ENCODE results near the gene GTF2F1. TPM values are rescaled to one million over a fixed set of nuclear protein-coding genes. Genes with fewer than 3 reads are reported as not detected.

The GTF2F1 gene
- total RNA-seq, 2 experiments from 2014 or later: 50.4 to 59.6 TPM

DNA sequence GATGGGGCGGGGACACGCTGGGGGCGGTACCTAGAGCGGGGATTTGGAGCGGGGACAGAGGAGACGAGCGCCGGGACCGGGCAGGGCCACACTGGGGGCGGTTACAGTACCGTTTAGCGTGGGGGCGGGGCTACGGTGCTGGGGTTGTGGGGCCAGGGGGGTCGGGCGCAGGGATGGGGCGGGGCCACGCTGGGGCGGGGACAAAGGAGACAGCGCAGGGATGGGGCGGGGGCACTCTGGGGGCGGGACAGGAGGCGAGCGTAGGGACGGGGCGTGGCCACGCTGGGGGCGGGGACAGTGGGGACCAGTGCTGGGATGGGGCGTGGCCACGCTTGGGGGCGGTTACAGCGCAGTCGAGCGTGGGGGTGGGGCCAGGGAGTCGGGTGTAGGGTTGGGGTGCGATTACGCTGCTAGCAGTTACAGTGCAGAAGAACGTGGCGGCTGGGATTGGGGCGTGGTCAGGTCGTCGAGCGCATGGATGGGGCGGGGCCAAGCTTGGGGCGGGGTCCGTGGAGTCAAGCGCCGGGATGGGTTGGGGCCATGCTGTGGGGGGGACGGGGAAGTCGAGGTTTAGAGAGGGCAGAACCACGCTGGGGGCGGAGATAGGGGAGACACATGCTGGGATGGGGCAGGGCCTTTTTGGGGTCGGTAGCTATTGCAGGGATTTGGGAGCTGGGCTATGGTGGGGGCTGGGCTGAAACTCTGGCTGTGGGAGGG lies 19.7 kb downstream of the GTF2F1 start:
- H3K4me3 Mint-ChIP-seq: peak overlapping the region; percentile 83
- H3K9me3 Mint-ChIP-seq: no peaks in the 10 kb centered on the region
- CTCF ChIA-PET: interaction anchor here (0.6 to 1.5 kb wide), 3 partner anchors 10 to 1058 kb away, joined by 3 to 9 read pairs (median 5); no protein-coding TSS in a partner anchor
- H3K27ac Mint-ChIP-seq: peak overlapping the region; percentile 92
- peaks cover 10% of the 10 kb centered on the region for H3K4me1 Mint-ChIP-seq (ENCODE audit: low read depth)
- DNase-seq (peak; percentile 100), ATAC-seq (peak; percentile 83)
- POLR2A ChIA-PET: interaction anchor here (1.3 to 3.8 kb wide), 3 partner anchors 11 to 16 kb away, joined by 4 to 20 read pairs (median 5); partner anchors contain the start of gene CLPP
- H3K27me3 Mint-ChIP-seq: no peaks in the 10 kb centered on the region
- no peak for TF ChIP-seq CTCF (IDR thresholded peaks at IDR 0.05)
- H3K36me3 Mint-ChIP-seq (ENCODE audit: low read depth): peaks cover 3% of the 10 kb centered on the region
- intact Hi-C loops (cut with micrococcal nuclease): no loop called here

GRCh38 chr19:6372594-6373095 lies 20.3 kb downstream of the GTF2F1 start, which contains the start of gene ALKBH7:
Gene ALKBH7 (plus strand): TSS chr19:6372794. CDS start chr19:6372821, 27 bp downstream.
- CTCF ChIA-PET: interaction anchor here (1.2 to 1.5 kb wide), 2 partner anchors 10 to 39 kb away, joined by 5 to 9 read pairs; no protein-coding TSS in a partner anchor
- intact Hi-C loops (cut with micrococcal nuclease): no loop called here
- Mint-ChIP-seq H3K9me3 (no peaks in the 10 kb centered on the region), H3K27me3 (no peaks in the 10 kb centered on the region), H3K36me3 (ENCODE audit: low read depth) (peaks cover 7% of the 10 kb centered on the region), H3K27ac (peak within 1 kb of the TSS; percentile 92), H3K4me3 (peak within 1 kb of the TSS; percentile 83), H3K4me1 (ENCODE audit: low read depth) (peaks cover 10% of the 10 kb centered on the region)
- peak; percentile 78 for ATAC-seq
- peak; percentile 99 for DNase-seq
- TF ChIP-seq CTCF (IDR thresholded peaks at IDR 0.05): no peak
- POLR2A ChIA-PET: interaction anchor here (0.9 to 3.8 kb wide), 4 partner anchors 10 to 15 kb away, joined by 4 to 20 read pairs (median 4); partner anchors contain the start of gene CLPP

- Mint-ChIP-seq H3K27ac (no peak overlapping the region), H3K9me3 (no peaks in the 10 kb centered on the region), H3K4me3 (no peak overlapping the region), H3K4me1 (ENCODE audit: low read depth) (peaks cover 15% of the 10 kb centered on the region), H3K27me3 (no peaks in the 10 kb centered on the region), H3K36me3 (ENCODE audit: low read depth) (peaks cover 43% of the 10 kb centered on the region)
- TF ChIP-seq CTCF (IDR thresholded peaks at IDR 0.05): no peak
- CTCF ChIA-PET: interaction anchor here (0.6 to 2.4 kb wide), 2 partner anchors 8 to 24 kb away, joined by 3 to 9 read pairs; partner anchors contain the start of gene ALKBH7
- intact Hi-C loops (cut with micrococcal nuclease): no loop called here
- POLR2A ChIA-PET: interaction anchor here (3.4 kb wide), 1 partner anchor 8 kb away, joined by 20 read pairs; the partner anchor contains the start of gene ALKBH7
- DNase-seq (no peak), ATAC-seq (no peak)
Measured at GRCh38 chr19:6364353-6364752, 28.6 kb downstream of the GTF2F1 start.

- Mint-ChIP-seq H3K4me3 (peak overlapping the region; percentile 92), H3K36me3 (ENCODE audit: low read depth) (peaks cover 34% of the 10 kb centered on the region), H3K27ac (peak overlapping the region; percentile 97), H3K27me3 (no peaks in the 10 kb centered on the region), H3K9me3 (no peaks in the 10 kb centered on the region), H3K4me1 (ENCODE audit: low read depth) (peaks cover 14% of the 10 kb centered on the region)
- ATAC-seq (peak; percentile 31), DNase-seq (peak; percentile 64)
- ChIA-PET CTCF (interaction anchor here (0.6 to 2.4 kb wide), 2 partner anchors 10 to 68 kb away, joined by 3 to 9 read pairs; partner anchors contain the start of gene ALKBH7), POLR2A (interaction anchor here (3.4 kb wide), 1 partner anchor 10 kb away, joined by 20 read pairs; the partner anchor contains the start of gene ALKBH7)
- intact Hi-C loops (cut with micrococcal nuclease): no loop called here
- TF ChIP-seq CTCF (IDR thresholded peaks at IDR 0.05): no peak
Measured at GRCh38 chr19:6362351-6362801, 30.6 kb downstream of the GTF2F1 start.
